ENCODE results near the gene USP12.

The USP12 gene

DNA sequence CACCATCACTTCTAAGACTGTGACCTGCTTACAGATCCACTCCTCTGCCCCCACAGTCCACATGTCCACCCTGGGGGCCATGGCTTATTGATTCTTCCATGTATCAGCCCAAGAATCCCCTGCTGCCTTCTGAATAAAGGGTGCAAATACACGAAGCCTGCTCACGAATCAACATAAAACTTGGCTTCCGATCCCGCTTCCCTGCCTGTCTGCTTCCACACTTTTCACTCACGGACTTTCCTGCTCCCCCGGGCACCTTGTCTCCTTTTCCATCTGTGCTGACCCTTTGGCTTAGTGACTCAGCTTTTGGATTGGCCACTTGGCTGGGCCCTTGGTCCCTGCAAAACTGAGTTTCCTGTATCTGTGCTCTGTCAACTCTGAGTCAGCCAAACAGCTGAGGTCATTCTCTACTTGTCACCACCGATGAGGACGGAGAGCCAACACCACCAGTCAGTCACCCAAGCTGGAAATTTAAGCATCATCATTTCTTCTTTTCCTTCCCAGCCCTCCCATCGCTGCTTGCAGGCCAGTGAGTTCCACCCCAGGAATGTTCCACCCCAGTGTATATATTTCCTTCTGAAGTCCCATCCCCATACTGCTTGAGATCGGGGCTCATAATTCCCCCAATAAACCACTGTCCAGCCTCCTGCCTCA lies 11.4 kb upstream of the USP12 start:
- no peak for DNase-seq

DNA sequence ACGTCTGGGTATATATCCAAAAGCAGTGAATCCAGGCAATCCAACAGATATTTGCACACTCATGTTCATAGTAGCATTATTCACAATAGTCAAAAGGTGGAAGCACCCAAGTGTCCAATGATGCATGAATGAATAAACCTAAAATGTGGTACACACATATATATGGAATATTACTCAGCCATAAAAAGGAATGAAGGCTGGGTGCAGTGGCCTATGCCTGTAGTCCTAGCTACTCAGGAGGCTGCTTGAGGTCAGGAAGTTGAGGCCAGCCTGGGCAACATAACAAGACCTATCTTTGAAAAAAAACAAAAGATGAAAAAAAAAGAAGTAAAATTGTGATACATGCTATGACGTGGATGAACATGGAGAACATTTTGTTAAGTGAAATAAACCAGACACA lies 10.4 kb upstream of the USP12 start:
- DNase-seq: no peak

DNA sequence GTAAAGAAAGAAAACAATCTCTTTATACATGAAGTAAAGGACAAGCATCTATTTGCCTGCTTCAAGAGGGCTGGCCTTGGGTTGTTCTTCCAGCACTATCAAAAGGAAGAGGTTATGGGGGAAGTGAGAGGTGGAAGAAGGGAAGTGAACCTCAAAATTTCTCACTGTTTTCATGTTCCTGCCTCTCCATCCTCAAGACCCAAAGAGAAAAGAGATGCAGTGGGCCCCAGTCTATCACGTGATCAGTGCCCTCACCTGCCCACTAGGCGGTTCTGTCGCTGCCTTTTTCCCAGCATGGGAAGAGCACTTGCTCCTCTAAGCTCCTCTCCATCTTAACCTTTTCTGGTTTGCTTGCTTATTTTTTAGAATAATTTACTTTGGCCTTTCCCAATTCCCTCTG lies 6.2 kb upstream of the USP12 start:
- no peak for DNase-seq

DNA sequence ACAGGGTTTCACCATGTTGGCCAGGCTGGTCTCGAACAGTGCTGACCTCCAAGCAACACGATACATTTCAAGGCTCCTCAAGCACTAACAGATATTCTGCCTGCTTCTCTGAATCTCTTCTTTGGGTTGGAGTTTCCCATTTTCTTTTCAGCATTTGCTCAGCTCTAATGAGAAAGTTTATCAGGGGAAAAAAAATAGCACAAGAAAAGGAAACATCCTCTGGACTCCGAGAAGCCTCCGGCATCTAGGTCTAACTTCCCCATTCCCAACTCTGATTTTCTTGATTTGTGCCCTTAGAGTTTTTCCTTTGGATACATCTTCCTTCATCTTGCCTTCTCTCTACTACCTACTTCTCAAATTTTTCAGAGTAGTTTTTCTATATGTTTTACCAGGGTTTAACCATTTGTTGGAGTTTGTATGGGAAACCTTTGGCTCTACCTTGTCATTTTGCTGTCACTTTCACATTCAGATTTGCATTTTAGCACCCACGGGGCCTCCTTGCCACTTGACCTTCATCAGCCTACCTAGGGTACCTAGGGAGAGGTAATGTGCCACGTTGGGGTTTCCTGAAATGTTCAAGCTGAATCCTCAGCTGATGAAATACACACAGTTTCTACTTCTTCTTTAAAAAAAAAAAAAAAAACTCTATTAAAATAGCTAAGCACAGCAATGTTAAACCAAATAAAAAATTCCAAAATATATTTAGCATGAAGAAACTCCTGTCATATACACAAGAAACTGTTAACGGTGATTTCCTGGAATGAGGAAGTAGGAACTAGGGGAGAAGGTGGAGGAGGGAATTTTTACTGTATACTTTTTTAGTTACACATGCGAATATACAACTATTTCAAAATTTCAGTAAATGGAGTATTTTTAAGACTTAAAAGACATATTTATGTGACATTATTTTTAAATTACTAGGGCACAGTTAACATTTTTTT lies 5.1 kb upstream of the USP12 start:
- DNase-seq: no peak

DNA sequence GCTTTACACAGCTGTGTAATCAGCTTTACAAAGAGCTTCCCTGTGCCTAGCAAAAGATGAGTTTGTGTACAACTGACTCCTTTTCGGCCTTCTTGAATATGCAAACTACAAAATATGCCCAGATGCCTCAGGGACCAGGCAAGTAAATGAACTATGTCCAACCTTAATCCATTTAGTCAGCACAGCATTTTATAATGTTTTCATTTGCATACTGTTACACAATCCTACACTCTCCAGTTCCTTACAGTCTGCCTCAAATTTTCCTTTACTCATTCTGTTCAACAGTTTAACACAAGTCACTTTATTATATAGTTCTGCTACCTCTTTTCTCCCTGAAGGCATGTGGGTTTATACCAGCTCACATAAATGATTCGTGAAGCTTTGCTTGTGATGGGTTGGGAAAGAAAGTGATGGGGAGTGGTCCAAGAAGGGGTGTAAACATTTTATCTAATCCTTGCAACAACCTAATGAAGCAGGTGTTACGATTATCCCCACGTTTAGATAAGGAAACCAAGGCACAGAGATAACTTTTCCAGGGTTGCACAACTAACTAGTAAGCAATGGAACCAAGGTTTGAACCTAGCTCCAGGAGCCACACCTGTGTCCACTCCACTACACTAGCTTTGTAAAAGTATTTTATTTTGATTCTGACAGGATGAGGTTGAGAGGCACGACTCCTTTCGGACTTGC lies 3.3 kb upstream of the USP12 start:
- DNase-seq: no peak

DNA sequence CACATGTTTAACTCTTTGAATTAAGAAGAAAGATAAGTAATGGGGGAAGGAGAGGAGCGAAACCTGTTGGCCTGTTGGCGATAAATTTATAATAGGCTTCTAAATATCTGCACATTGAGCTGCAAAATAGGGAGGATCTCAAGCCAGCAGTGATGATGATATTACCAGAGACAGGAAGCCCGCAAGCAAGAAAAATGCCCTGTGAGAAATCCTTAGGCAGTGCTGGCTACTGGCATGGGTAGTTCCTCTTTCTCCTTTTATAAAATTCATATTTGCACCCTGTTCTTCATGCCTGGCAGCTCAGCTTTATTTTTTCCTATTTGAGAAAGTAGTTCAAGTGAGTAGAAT lies 858 bp upstream of the USP12 start:
- no peak for DNase-seq

DNA sequence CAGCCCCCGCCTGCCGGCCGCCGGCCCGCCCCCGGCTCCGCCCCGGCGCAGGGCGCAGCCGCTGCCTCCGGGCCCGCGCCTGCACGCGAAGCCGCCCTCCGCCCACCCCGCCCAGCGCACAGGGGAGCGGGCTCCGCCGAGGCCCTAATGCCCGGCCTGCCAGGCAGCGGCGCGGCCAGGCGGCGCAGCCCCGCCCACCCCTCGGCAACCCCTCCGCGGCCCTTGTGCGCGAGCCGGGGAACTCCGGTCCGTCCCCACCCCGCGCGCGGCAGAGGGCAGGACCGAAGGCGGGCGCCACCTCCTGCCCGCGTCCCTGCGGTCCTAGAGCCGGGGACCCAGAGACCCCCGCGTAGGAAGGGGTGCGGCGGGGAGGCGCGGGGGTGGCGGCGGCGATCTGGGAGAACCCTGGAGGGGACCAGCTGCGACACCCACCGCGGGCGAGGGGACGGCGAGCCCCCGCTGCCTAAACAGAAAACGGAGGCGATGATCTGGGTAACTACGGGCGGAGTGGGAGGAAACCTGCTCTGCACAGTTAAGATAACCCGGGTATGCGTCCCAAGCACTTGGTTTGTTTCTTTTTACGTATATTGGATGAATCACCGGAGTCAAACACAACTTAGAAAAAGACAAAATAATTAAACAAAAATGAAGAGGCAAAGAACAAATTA lies 350 bp upstream of the USP12 start:
- peak; percentile 91 for DNase-seq

DNA sequence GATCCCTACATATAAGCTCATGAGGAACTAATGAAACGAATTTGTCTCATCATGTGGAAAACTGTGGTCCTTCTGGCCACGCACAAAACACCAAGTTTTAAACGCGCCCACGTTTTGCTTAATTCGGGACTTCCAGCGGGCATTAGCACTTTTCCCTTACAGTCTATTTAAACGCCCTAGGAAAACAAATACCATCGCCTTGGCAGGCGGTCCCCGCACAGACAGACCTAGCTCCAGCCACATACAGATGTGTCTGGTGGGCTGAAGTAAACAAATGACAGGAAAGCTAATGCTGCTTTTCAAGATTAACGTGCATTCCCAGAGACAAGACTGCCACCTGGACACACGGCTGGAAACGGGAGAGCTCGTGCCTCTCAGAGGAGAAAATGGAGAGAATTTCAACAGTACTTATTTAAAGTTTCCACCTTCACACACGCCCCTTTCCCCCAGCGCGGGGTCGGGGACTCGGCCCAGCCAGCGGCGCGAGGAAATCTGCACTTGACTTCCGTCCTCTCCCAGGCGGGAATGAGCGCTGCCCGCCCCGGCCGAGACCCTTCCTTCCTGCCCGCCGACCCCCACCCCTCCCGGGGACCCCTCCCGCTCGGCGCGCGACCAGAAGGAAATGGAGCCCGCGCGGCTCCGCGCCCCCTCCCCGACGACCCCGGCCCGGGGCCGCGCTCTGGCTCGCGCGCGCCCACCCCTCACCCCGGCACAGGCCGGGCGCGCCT lies 931 bp downstream of the USP12 start:
- peak; percentile 25 for DNase-seq

DNA sequence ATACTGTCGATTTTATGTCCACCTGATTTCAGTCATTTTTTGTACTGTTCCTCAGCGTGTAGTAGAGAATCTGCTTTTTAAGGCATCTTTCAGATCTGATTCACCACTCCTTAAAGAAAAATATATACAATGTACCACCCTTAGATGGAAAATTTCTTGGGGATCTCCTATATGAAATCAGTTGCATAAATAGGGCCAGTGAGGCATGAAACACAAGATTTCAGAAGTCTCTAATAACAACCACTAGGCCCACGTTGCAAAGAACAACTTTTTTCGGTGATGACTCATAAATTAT lies 1.4 kb downstream of the USP12 start:
- DNase-seq: no peak

DNA sequence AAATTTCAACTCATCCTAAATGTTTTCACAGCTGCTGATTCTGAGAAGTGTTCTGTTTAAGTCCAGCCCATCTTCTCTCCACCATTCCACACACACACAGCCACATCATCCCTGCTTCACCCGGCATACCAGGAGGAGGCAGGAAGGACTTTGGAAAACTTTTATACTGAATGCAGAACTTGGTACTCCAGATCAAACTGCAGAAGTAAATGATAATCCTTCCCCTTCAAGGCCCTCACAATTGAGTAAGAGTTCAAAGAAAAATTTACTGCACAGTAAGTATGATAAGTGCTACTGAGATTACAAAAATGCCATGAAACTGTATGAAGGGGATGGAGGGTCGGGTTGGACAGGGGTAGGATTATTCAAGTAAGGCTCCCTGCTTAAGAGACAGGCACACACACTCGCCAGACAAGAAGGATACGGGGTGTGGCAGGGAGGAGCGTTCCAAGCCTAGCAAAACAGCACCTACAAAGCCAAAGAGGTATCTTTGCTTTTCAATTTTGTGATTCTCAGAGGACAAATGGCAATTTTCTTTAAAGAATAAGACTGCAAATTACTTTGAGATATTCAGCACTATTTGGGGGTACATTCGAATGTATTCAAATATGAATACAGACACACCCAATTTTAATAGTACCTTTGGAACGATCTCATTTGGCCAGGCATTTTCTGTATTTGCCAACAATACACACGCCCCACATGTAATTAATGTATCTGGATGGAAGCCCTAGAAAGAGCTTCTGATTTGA lies 2.5 kb downstream of the USP12 start:
- DNase-seq: no peak

DNA sequence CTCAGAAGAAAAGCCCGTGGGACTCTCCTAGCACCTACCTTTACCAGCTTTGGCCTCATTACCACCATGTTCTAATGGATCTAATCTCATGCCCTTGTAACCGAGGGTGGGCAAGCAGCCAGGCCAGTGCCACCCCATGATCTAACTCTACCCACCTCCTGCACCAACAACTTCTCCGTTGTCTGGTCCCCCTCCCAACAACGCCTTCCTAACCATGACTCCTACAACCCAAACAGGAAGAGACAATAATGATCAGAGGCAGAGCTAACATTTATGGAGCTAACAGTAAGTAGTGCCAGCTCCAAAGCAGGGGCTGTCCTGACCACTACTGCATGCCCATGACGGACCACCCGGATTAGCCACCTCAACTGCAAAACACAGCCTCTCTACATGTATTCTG lies 3.5 kb downstream of the USP12 start:
- no peak for DNase-seq

DNA sequence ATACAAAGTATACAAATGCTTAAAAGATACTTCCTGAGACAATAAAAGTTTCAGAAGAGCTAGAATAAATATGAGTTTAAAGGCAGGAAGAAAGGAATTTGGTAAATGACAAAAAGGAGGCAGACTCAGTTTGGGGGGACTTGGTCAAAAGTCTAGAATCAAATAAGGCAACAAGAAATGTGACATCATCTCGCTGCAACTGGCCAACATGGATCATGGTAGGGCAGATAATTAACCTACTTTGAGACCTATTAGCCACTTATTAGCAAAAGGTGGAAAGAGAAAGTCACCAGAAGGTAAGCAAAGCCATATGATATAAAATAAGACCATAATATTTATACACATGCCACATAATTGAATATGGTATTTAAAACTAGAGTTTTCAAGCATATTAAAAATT lies 5.3 kb downstream of the USP12 start:
- no peak for DNase-seq

DNA sequence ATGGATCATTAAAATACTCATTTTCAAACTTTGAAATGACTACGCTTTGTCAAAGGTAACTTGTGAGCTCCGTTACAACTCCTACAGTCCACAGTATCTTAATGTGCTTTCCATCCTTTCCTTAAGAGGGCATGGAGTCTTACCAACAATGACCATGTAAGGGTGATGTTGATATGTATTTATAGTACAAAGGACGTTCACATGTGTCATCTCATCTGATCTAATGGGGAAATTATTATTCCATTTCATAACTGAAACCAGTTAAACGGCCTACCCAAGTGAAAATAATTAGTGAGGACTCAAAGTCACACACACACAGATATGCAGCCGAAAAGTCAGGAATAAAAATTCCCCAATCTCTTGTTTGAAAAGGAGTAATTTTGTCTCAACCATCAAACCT lies 9.6 kb downstream of the USP12 start:
- DNase-seq: no peak

DNA sequence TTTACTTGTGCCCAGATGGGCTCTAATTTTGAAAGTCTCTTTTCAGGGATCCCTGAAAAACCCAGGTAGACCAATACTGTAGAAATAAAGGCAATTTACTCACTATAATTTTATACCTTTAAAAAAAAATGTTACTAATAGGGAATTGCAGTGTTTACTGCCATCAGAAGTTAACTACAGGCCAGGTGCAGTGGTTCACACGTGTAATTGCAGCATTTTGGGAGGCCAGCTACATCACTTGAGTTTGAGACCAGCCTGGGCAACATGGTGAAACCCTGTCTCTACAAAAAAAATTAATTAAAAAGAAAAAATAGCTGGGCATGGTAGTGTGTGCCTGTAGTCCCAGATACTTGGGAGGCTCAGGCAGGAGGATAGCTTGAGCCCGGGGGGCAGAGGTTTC lies 10.2 kb downstream of the USP12 start:
- DNase-seq: no peak

DNA sequence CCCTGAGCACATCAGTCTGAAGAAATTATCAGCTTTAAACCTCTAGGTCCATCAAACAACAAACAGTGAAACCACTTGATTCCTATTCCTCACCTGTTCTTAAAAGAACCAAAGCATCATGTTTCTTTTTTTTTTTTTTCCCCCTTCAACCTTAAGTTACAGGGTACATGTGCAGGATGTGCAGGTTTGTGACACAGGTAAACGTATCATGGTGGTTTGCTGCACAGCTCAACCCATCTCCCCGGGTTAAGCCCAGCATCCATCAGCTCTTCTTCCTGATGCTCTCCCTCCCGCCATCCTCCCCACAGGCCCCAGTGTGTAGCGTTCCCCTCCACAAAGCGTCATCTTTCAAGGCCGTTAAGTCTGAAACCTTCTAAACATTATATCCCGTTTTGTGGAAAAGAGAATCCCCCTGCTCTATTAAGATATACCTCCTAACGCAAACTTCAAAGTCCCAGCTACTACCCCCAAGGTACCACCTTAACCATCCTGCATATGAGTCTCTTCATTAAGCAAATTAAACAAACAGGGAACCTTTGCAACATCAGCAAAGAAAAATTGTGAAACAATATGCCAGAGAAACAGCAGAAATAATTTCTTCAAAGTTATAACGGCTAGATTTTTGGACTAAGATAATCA lies 10.8 kb downstream of the USP12 start:
- no peak for DNase-seq

DNA sequence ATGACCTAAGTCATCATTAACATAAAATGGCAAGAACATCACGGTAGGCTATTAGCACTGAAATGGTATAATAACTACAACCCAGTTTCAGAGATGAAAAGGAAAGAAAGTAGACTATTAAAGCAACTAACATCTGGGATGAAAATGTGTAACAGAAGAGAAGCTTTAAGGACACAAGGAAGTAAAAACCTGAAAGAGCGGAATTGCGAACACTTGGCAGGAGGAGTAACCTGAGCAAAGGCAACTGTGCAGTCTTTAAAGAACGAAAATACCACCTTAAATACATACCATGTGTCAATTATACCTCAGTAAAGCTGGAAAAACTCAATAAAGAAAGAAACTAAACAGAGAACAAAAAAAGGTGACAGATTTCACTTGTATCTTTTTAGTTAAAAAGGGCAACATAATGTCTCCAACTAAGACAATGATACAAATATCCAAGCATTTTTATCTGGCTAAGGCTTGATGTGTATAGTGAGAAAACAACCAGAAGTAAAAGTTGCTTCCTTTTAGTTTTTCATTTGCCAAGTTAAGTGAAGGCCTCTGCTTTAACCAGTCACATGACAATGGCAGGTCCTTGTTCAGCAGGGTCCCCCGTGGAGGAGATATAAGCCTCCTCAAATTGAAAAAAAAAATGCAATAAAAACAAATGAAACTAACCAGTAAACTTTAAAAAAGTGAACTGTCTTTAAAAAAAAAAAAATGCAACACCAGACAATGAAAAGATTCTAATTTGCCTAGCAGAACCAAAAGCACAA lies 11.6 kb downstream of the USP12 start:
- no peak for DNase-seq

DNA sequence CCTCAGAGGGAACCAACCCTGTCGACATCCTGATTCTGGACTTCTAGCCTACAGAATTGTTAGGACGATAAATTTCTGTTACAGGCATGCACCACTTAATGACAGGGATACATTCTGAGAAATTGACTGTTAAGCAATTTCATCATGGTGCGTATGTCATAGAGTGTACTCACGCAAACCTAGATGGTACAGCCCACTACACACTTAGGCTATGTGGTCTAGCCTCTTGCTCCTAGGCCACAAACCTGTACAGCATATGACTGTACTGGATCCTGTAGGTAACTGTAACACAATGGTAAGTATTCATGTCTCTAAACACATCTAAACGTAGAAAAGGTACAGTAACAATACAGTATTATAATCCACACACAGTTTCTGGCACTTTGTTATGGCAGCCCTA lies 13.3 kb downstream of the USP12 start:
- no peak for DNase-seq

DNA sequence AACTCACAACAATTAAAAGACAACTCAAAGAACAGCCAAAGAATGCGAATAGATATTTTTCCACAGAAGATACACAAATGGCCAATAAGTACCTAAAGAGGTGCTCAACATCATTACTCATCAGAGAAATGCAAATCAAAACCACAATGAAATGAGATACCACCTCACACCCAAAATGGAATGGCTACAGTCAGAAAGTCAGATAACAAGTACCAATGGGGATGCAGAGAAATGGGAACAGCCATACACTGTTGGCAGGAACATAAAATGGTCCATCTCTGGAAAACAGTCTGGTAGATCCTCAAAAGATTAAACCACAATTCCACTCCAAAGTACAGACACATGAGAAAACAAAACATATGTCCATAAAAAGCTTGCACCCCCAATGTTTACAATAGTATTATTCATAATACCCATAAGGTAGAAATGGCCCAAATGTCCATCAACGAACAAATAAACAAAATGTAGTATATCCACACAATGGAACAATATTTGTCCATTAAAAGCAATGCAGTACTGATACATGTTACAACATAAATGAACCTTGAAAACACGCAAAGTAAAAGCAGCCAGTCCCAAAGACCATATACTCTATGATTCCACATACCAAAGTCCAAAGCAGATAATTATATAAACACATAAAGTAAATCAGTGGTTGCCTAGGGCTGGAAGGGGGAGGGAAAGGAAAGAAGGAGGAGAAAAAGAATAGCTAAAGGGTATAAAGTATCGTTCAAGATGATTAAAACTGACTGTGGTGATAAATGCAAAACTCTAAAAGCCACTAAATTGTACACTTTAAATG lies 19.6 kb downstream of the USP12 start:
- DNase-seq: no peak

DNA sequence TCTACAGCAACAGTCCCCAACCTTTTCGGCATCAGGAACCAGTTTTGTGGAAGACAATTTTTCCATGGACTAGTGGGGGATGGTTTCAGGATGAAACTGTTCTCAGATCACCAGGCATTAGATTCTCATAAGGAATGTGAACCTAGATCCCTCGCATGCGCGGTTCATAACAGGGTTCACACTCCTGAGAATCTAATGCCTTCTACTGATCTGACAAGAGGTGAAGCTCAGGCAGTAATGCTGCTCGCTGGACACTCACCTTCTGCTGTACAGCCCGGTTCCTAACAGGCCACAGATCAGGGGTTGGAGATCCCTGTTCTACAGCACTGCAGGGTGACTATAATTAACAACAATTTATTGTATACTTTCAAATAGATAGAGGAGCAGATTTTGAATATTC lies 21.9 kb downstream of the USP12 start:
- DNase-seq: no peak

DNA sequence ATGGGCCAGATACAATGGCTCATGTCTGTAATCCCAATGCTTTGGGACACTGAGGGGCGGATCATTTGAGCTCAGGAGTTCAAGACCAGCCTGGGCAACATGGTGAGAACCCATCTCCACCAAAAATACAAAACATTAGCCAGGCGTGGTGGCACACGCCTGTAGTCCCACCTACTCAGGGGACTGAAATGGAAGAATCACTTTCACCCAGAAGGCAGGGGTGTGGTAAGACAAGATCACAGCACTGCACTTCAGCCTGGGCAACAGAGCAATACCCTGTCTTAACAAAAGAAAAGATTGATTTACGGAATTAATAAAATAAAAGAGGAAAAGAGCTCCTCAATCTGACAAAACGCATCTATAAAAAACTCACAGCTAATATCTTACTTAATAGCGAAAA lies 22.7 kb downstream of the USP12 start:
- DNase-seq: no peak

Data from activated CD4-positive, alpha-beta T cell treated with anti-CD3 and anti-CD28 coated beads, Interleukin-2, amount 50 U/mL, for 1 hour (primary cell).